Osteocyte (in vitro differentiated cells): ENCODE measurements around the gene SLC34A2. TPM values are rescaled to one million over a fixed set of nuclear protein-coding genes. Genes with fewer than 3 reads are reported as not detected.

Experiments
- DNase-seq: peaks from one replicate; pipeline ENCODE4 v3.0.0; 2021; ENCODE audit warnings: mixed read lengths; ENCODE audit not compliant: unreplicated experiment; ENCODE audit errors: extremely low spot score
- H3K27ac Mint-ChIP-seq: one replicate; pipeline ENCODE4 v1.8.0; 2021; ENCODE audit warnings: mild to moderate bottlenecking, mixed read lengths; ENCODE audit not compliant: unreplicated experiment
- H3K27me3 Mint-ChIP-seq: one replicate; pipeline ENCODE4 v1.8.0; 2021; ENCODE audit warnings: mixed read lengths; ENCODE audit not compliant: unreplicated experiment
- H3K36me3 Mint-ChIP-seq: one replicate; pipeline ENCODE4 v1.8.0; 2021; ENCODE audit warnings: mixed read lengths; ENCODE audit not compliant: unreplicated experiment
- H3K4me1 Mint-ChIP-seq: one replicate; pipeline ENCODE4 v1.8.0; 2021; ENCODE audit warnings: mixed read lengths; ENCODE audit not compliant: unreplicated experiment
- H3K4me3 Mint-ChIP-seq: one replicate; pipeline ENCODE4 v1.8.0; 2021; ENCODE audit warnings: mild to moderate bottlenecking, moderate library complexity, mixed read lengths; ENCODE audit not compliant: unreplicated experiment
- H3K9me3 Mint-ChIP-seq: one replicate; pipeline ENCODE4 v1.8.0; 2021; ENCODE audit warnings: mixed read lengths; ENCODE audit not compliant: unreplicated experiment
- CTCF ChIP-seq: fragments of 200-600 bp; sonication (generic); IDR thresholded peaks from 2 replicates; pipeline ENCODE4 v1.5.0; 2021; ENCODE audit warnings: antibody characterized with exemption, mild to moderate bottlenecking, moderate library complexity
- total RNA-seq: library from RNA; stranded (reverse); gene quantifications from 2 replicates; pipeline ENCODE4 v1.2.1, GENCODE V29; 2021

The SLC34A2 gene
- total RNA-seq, 1 donor from 2014 or later: not detected

DNA sequence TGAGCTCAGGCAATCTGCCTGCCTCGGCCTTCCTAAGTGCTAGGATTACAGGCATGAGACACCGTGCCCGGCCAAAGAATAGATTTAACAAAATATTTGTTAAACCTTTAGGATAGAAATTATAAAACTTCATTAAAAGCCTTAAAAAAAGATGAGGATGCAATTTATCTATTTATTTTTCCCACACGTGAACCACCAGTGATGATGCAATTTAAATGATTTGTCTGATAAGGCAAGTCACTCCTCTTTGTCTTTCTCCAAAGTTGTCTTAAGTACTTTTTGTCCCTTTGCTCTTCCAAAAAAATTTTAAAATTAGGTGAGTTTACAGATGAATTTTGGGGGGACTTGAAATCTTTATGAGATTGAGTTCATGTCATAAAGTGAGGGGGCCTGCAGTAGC is 58.2 kb downstream of the SLC34A2 start:
- Mint-ChIP-seq H3K4me1 (no peaks in the 10 kb centered on the region), H3K36me3 (no peaks in the 10 kb centered on the region), H3K27me3 (no peaks in the 10 kb centered on the region), H3K9me3 (no peaks in the 10 kb centered on the region), H3K27ac (no peak overlapping the region), H3K4me3 (no peak overlapping the region)
- no peak for DNase-seq
- TF ChIP-seq CTCF: no peak

GRCh38 chr4:25722964-25723363 is 67.3 kb downstream of the SLC34A2 start:
- Mint-ChIP-seq H3K27ac (no peak overlapping the region), H3K4me1 (no peaks in the 10 kb centered on the region), H3K9me3 (no peaks in the 10 kb centered on the region), H3K27me3 (peaks cover 4% of the 10 kb centered on the region), H3K4me3 (no peak overlapping the region), H3K36me3 (no peaks in the 10 kb centered on the region)
- TF ChIP-seq CTCF: no peak
- no peak for DNase-seq

DNA sequence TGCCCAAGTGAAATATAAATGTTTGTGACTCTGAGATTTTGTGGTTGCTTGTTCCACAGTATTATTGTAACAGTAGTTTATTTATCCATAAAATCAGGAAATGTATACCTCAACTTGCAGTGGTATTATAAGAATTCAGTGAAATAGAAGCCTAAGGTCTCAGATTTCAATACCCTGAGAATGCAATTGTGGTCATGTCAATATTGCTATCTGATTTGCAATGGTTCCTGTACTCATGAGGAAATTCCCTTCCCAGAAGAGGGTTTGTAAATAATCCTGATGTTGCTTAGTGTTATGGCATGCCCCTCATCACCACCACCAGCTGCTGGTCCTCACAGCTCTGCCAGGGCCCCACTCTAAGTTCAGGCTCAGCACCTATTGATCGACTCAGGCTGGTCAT is 67.8 kb downstream of the SLC34A2 start:
- Mint-ChIP-seq H3K27me3 (peaks cover 4% of the 10 kb centered on the region), H3K4me3 (no peak overlapping the region), H3K4me1 (no peaks in the 10 kb centered on the region), H3K27ac (no peak overlapping the region), H3K36me3 (no peaks in the 10 kb centered on the region), H3K9me3 (no peaks in the 10 kb centered on the region)
- DNase-seq: no peak
- no peak for TF ChIP-seq CTCF

- no peak for DNase-seq
- Mint-ChIP-seq H3K4me3 (no peak overlapping the region), H3K9me3 (no peaks in the 10 kb centered on the region), H3K36me3 (no peaks in the 10 kb centered on the region), H3K27me3 (peaks cover 6% of the 10 kb centered on the region), H3K4me1 (no peaks in the 10 kb centered on the region), H3K27ac (no peak overlapping the region)
- no peak for TF ChIP-seq CTCF
Measured at GRCh38 chr4:25725870-25726269, 70.2 kb downstream of the SLC34A2 start.

DNA sequence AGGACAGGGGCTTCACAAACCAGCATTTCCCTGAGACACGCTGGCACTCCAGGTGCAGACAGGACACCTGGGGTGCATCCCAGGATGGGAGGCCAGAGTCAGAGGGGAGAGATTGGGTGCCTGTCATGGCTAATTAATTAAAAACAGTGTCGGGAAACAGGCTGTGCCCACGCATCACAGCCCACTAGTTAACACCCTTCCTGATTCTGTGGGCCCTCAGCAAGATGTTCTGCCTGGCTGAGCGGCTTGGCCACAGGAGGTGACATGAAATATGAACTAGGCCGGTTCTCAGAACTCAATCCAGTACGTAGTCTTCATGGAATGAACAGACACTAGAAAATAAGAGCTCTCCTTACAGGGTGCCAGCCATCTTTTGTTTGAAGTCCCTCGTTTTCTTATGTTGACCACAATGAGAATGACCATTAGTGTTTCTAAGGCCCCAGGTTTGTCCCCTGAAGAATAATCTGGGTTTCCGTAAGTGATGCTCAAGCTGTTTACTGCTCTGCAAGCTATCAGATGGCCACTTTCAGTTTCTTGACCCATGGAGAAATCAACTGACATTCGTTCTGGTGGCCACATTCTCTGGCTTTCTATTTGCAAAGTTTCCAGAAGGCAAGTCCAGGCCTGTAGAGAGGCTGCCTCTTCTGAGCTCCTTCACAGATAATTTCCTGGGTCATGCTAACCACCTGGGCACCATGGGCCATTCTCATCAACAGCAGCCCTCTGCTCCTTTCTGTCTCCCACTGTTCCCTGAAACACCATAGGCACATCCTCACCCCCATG is 72.3 kb downstream of the SLC34A2 start:
- no peak overlapping the region for H3K4me3 Mint-ChIP-seq
- no peak for TF ChIP-seq CTCF

More for the DNA sequence above, 72.3 kb downstream of the SLC34A2 start:
- Mint-ChIP-seq H3K27me3 (peaks cover 2% of the 10 kb centered on the region), H3K9me3 (no peaks in the 10 kb centered on the region), H3K27ac (no peak overlapping the region), H3K4me1 (no peaks in the 10 kb centered on the region), H3K36me3 (no peaks in the 10 kb centered on the region)
- no peak for DNase-seq

Other genes with a start within 250 kb of the SLC34A2 start
- gene SEL1L3, start 207.1 kb downstream of the SLC34A2 start, total RNA-seq: 28.0 and 31.5 TPM in 2 replicates